ENCODE data around the gene RNH1.

The RNH1 gene

GRCh38 chr11:497565-498296 is 9.3 kb downstream of the RNH1 start:
- no peak for DNase-seq

DNA sequence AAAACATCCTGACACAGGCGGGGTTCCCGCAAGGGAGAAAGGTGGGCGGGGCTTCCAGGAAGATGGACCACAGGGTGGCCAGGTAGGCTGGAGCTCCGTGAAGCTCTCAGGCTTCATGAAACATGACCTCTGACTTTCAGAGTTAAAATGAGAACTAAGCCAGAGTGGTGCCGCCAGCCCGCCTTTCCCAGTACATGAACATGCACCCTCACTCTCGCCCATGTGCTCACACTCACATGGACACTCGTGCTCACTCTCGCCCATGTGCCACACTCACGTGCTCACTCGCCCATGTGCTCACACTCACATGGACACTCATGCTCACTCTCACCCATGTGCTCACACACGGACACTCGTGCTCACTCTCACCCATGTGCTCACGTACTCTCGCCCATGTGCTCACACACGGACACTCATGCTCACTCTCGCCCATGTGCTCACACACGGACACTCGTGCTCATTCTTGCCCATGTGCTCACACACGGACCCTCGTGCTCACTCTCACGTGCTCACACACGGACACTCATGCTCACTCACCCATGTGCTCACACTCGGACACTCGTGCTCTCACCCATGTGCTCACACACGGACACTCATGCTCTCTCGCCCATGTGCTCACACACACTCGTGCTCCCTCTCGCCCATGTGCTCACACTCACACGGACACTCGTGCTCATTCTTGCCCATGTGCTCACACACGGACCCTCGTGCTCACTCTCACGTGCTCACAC is 10.0 kb downstream of the RNH1 start:
- no peak for DNase-seq

DNA sequence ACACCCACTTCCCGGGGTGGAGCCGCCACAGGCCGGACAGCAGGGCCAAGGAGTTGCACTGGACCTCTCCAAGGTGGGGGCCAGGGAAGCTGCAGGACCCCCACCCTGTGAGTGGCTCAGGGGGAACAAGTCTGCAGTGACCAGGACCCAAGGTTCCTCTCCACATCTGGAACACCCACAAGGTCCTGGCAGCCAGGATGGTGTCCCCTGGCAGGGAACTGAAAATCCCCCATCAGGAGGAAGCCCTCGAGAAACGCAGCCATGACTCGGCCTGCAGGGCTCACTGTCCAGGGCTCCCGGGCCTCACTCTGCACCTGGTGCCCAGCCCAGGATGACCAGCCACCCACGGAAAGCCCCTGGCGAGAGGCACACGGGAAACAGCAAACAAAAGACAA is 11.5 kb downstream of the RNH1 start:
- DNase-seq, result no peak

GRCh38 chr11:494761-495536 is 12.1 kb downstream of the RNH1 start:
- no peak for DNase-seq

- no peak for DNase-seq
Measured at GRCh38 chr11:492427-493226, 14.4 kb downstream of the RNH1 start.

DNA sequence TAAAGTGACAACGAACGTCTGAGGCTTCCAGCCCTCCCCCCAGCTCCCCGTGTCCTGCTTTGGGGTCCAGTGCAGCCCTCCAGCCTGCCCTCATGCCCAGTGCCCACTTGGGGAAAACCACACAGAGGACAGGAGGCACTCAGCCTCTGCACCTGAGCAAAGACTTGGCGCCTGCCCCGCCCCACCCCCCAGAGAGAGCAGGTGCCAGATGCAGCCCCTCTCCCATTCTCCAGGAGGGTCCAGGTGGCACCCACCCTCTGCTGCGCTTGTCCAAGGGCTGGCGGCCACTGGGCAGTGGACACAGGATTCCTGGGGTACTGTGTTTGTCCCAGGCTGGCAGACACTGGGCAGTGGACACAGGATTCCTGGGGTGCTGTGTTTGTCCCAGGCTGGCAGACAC is 15.7 kb downstream of the RNH1 start:
- no peak for DNase-seq

DNA sequence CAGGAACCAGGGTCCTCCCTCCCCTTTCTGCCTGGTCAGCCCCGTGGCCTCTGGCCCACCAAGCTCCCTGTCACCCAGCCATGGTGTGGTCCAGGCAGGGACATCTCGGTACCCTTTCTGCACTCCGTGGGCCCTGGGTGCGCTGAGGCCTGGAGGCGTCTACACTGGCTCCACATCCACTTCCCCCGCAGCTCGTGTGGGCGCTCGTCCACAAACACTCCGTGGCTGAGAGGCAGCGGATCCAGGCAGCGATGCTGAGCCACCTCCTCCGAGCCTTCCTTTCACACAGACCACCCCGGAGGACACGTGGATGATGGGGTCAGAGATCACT is 16.1 kb downstream of the RNH1 start:
- no peak for DNase-seq

DNA sequence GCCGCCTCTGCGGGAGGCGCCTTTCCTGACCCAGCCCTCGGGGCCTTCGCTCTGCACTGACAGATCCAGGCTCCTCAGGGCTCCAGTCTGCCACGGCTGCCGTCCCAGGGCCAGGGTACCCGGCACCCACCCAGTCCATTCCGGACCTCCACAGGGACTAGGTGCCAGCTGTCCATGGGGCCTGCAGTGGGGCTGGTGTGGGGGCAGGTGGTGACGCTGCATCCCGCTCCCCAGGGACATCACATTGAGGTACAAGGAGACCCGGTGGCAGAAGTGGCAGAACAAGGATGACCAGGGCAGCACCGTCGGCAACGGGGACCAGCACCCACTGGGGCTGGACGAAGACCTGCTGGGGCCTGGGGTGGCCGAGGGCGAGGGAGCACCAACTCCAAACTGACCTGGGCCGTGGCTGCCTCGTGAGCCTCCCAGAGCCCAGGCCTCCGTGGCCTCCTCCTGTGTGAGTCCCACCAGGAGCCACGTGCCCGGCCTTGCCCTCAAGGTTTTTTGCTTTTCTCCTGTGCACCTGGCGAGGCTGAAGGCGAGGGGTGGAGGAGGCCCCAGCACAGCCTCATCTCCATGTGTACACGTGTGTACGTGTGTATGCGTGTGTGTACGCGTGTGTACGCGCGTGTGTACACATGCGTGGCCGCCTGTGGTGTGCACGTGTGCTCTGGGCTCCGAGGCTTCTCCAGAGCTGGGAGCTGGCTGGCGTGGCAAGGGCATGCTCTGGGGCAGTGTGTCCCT is 16.7 kb downstream of the RNH1 start:
- DNase-seq, result no peak

DNA sequence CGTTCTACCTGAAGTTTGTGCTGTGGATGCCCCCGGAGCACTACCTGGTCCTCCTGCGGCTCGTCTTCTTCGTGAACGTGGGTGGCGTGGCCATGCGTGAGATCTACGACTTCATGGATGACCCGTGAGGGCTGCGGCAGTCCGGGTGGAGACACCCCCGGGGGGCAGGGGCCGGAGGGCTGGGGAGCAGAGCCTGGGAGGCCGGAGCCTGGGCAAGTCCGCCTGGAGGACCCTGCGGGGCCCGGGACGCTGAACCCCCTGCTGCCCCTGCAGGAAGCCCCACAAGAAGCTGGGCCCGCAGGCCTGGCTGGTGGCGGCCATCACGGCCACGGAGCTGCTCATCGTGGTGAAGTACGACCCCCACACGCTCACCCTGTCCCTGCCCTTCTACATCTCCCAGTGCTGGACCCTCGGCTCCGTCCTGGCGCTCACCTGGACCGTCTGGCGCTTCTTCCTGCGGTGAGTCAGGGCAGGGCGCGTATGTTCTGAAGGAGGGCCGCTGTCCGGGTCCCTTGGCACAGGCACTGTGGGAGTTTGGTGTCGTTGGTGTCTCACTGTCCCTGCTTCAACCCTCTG is 17.3 kb downstream of the RNH1 start:
- DNase-seq, result no peak

DNA sequence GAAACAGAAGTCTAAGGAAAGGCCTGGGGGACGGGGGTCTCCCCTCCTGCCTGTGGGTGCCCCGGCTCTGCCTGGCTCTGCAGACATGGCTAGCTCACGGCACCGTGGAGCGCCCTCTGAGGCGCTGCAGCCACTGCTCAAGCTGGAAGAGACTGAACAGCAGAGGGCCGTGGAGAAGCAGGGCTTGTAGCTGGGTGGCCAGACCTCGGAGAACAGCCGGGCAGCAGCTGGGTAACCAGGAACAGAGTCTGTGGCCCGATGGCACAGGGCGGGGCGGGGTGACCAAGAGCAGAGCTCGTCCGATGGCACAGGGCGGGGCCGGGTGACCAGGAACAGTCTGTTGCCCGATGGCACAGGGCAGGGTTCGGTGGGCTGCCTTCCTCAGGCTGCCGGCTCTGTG is 18.1 kb downstream of the RNH1 start:
- DNase-seq, result no peak

DNA sequence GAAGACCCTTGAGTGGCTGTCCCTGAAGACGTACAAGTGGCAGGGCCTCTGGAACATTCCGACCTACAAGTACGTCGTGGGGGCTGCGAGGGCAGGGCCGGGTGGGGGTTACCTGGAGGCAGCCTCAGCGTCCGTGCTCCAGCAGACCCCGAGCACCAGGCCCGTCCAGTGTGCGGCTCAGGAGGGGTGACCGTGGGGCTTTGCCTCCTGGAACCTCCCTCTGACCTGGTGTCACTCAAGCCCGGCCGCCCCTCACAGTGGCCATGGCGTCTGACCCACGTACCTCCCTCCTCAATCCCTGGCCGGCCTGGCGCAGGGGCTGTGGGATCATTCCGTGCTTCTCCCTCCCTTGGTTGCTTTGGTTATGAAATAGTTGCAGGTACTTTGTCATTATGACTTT is 18.5 kb downstream of the RNH1 start:
- no peak for DNase-seq

DNA sequence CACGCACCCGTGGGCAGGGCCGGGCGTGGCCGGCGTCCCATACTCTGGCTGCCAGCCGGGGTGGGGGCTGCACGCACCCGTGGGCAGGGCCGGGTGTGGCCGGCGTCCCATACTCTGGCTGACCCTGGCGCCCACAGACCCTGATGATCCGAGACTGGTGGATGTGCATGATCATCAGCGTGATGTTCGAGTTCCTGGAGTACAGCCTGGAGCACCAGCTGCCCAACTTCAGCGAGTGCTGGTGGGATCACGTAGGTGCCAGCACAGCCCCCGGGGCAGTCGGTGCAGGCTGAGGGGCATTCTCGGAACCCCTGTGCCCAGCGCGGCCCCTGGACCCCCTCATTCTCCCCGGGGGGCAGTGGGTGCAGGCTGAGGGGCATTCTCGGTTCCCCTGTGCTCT is 19.0 kb downstream of the RNH1 start:
- no peak for DNase-seq

DNA sequence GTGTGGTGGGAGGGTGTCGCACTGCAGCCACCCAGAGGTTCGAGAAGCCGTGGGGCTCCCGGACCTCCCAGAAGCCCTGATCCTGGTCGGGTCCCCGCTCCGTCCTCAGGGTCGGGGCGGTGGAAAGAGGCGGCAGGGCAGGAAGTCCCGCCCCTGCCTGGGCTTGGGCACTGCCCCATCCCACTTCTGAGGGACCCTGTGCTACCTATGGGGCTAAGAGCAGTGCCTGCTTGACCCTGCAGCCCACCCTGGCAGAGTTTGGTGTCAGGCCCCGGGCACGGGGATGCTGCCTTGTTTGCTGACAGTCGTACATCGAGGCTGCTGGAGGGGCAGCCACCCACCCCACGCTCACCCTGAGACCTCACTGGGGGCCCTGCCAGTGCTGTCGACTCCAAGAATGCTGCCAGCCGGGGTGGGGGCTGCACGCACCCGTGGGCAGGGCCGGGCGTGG is 19.4 kb downstream of the RNH1 start:
- DNase-seq, result no peak

DNA sequence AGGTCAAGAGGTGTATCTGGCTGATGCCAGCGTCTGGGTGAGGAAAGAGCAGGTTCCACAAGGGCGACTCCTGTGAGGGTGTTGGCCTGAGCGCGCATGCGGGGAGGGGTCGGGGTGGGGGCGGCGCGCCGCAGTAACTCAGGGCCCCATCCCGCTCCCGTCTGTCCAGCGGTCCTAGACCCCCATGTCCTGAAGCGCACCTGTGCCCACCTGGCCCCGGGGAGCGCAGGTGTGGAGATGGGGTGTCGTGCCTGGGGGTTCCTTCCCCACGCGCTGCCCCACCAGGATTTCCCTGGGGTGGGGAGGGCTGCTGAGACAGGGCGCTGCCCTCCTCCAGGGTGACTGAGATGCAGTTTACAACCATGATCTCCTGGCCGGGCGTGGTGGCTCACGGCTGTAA is 20.9 kb downstream of the RNH1 start:
- DNase-seq, result no peak

- DNase-seq, result no peak
Measured at GRCh38 chr11:484616-485015, 22.4 kb downstream of the RNH1 start.

GRCh38 chr11:479311-479710 is 27.7 kb downstream of the RNH1 start:
- DNase-seq, result no peak

GRCh38 chr11:477052-477715 is 29.9 kb downstream of the RNH1 start:
- no peak for DNase-seq

DNA sequence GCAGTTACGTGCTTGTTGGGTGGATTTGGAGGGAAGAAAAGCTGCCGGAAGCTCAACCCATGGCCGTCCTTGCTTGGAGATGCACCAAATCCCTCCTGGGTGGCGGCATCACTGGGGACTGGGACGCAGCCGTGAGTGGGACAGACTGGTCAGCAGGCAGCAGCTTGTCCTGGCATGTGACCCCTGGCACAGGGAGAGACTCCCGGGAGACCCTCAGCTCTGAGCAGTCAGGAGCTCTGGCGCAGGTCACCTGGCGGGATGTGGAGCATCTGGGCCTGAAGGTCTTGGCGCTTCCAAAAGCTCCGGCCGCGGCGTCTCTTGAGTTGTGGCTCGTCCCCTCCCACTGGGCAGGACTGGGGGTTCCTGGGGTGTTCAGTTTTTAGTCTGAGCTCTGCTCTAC is 30.6 kb downstream of the RNH1 start:
- no peak for DNase-seq

- DNase-seq, result no peak
Measured at GRCh38 chr11:475941-476340, 31.1 kb downstream of the RNH1 start.

GRCh38 chr11:474914-475506 is 32.0 kb downstream of the RNH1 start:
- no peak for DNase-seq
